Lung (tissue), 12 donors: ENCODE results near the gene ACP7. TPM values are rescaled to one million over a fixed set of nuclear protein-coding genes. Genes with fewer than 3 reads are reported as not detected.
"Not testable (repeated sequence)": the region's sequence is repeated elsewhere in the genome, so short reads cannot be mapped to it uniquely, and the experiment has no call there.

Experiments used
- ATAC-seq: fragments of 200-7000 bp; cut with Tn5 transposase; one replicate; pipeline ENCODE4 v1.9.1; 2020; ENCODE audit warnings: moderate number of reproducible peaks; ENCODE audit not compliant: insufficient read depth, low FRiP score
- DNase-seq, 3 donors: peaks; one replicate each; pipeline ENCODE4 v3.0.0-alpha.2; 2013 to 2017
- H3K27ac ChIP-seq, 2 donors: one replicate each; pipeline ENCODE4 v1.5.1; 2013; ENCODE audit warnings: mild to moderate bottlenecking in 2 of 2, moderate library complexity in 2 of 2, control low read depth in 1 of 2, inconsistent platforms in 1 of 2, low read depth in 1 of 2, low read length in 1 of 2
- H3K27me3 ChIP-seq, 3 donors: one replicate each; pipeline ENCODE4 v1.5.1; 2013; ENCODE audit warnings: low read length in 2 of 3; ENCODE audit not compliant: control insufficient read depth in 3 of 3, insufficient read depth in 3 of 3
- H3K36me3 ChIP-seq, 4 donors: one replicate each; pipeline ENCODE4 v1.5.1; 2013; ENCODE audit warnings: low read length in 4 of 4, mild to moderate bottlenecking in 1 of 4, moderate library complexity in 1 of 4; ENCODE audit not compliant: control insufficient read depth in 4 of 4, insufficient read depth in 4 of 4
- H3K4me1 ChIP-seq, 5 donors: one replicate each; pipeline ENCODE4 v1.5.1; 2013; ENCODE audit warnings: low read length in 5 of 5, mild to moderate bottlenecking in 2 of 5, moderate library complexity in 1 of 5; ENCODE audit not compliant: control insufficient read depth in 5 of 5, insufficient read depth in 5 of 5
- H3K4me3 ChIP-seq: one replicate; pipeline ENCODE4 v1.5.1; 2013; ENCODE audit warnings: mild to moderate bottlenecking, control low read depth, moderate library complexity
- H3K9ac ChIP-seq, 2 donors: one replicate each; pipeline ENCODE4 v1.5.1; 2013; ENCODE audit warnings: low read length in 2 of 2, control low read depth in 1 of 2; ENCODE audit not compliant: insufficient read depth in 1 of 2
- H3K9me3 ChIP-seq, 4 donors: one replicate each; pipeline ENCODE4 v1.5.1; 2013; ENCODE audit warnings: low read length in 3 of 4, mild to moderate bottlenecking in 1 of 4, moderate library complexity in 1 of 4; ENCODE audit not compliant: control insufficient read depth in 4 of 4, insufficient read depth in 3 of 4
- CTCF ChIP-seq: IDR thresholded peaks from 2 replicates; pipeline ENCODE4 v1.5.1; 2012; ENCODE audit warnings: mild to moderate bottlenecking; ENCODE audit errors: control extremely low read depth, extremely low read depth
- WGBS, 2 donors: extraction: QIAGEN DNeasy Blood & Tissue Kit; methylation state at CpG; one replicate each; pipeline ENCODE4 v1.1.7; 2013; 5-methylcytosine and 5-hydroxymethylcytosine counted together
- polyA plus RNA-seq, 2 donors: library from polyadenylated mRNA; stranded (reverse); fragments of 200-250 nt; gene quantifications; one replicate each; pipeline ENCODE4 v1.2.1, GENCODE V29; 2013
- total RNA-seq, 2 donors: library from RNA; depleted of rRNA in 1 of 2; stranded (reverse); fragments of >200 nt in 1 of 2; gene quantifications; one replicate each; pipeline ENCODE4 v1.2.1, GENCODE V29; 2014 to 2021
- donor health status: control.
- donor health status: control.
- donor health status: Bipolar disorder and iron deficiency.
- donor health status: healthy.
- donor health status: DM: yes; HTN: yes; CAD: no.

The ACP7 gene
- total and polyA plus RNA-seq, 4 donors, result 0.03 TPM; not detected in 3

- H3K36me3 ChIP-seq, result no peaks in the 10 kb centered on the region
- 85 to 94% methylated on average over 8 of the region's 8 CpGs for WGBS, 2 donors
- peaks cover 11 to 45% (median 31%) of the 10 kb centered on the region in 3 donors for H3K27me3 ChIP-seq
- DNase-seq (no peak), ATAC-seq (no peak)
- no peak overlapping the region for H3K9ac ChIP-seq
- H3K27ac ChIP-seq, result no peak overlapping the region
- no peak for TF ChIP-seq CTCF
- H3K4me1 ChIP-seq, result peaks cover 0 to 11% (median 5%) of the 10 kb centered on the region in 5 donors
- H3K4me3 ChIP-seq, result no peak overlapping the region
- no peaks in the 10 kb centered on the region for H3K9me3 ChIP-seq
These were observed 1.2 kb downstream of the ACP7 start for GRCh38 chr19:39085392-39085791.

- H3K4me1 ChIP-seq, result peaks cover 0 to 11% (median 5%) of the 10 kb centered on the region in 5 donors
- DNase-seq (no peak), ATAC-seq (no peak)
- no peak overlapping the region for H3K9ac ChIP-seq
- H3K27ac ChIP-seq, result no peak overlapping the region
- H3K27me3 ChIP-seq, result peaks cover 11 to 43% (median 31%) of the 10 kb centered on the region in 3 donors
- TF ChIP-seq CTCF, result no peak
- WGBS, 2 donors, result 71 to 86% methylated on average over 4 of the region's 4 CpGs
- H3K4me3 ChIP-seq, result no peak overlapping the region
- H3K9me3 ChIP-seq, result no peaks in the 10 kb centered on the region
- no peaks in the 10 kb centered on the region for H3K36me3 ChIP-seq
These were observed 2.2 kb downstream of the ACP7 start for GRCh38 chr19:39086386-39086785.

- no peak for DNase-seq
- 78 to 83% methylated on average over 8 of the region's 8 CpGs for WGBS, 2 donors
- H3K4me3 ChIP-seq, result no peak overlapping the region
- H3K27me3 ChIP-seq, result peaks cover 5 to 34% (median 23%) of the 10 kb centered on the region in 3 donors
- ATAC-seq, result no peak
- H3K9me3 ChIP-seq, result no peaks in the 10 kb centered on the region
- no peak for TF ChIP-seq CTCF
- no peaks in the 10 kb centered on the region for H3K36me3 ChIP-seq
- H3K27ac ChIP-seq, result no peak overlapping the region
- no peak overlapping the region for H3K9ac ChIP-seq
- peaks cover 0 to 7% (median 5%) of the 10 kb centered on the region in 5 donors for H3K4me1 ChIP-seq
These were observed 3.9 kb downstream of the ACP7 start for GRCh38 chr19:39087907-39088686.

- not testable (repeated sequence) for DNase-seq, H3K36me3 ChIP-seq, H3K9ac ChIP-seq, H3K27ac ChIP-seq, H3K9me3 ChIP-seq, ATAC-seq, H3K4me1 ChIP-seq, H3K4me3 ChIP-seq
- 81 to 89% methylated on average over 8 of the region's 8 CpGs for WGBS, 2 donors
- H3K27me3 ChIP-seq, result peaks cover 5 to 23% (median 10%) of the 10 kb centered on the region in 3 donors
These were observed 5.8 kb downstream of the ACP7 start for GRCh38 chr19:39090016-39090415.
